Mesothelial cell of epicardium (in vitro differentiated cells): ENCODE data around the gene PTH2R. TPM values are rescaled to one million over a fixed set of nuclear protein-coding genes. Genes with fewer than 3 reads are reported as not detected.

Source experiments
- DNase-seq, 2 experiments: peaks; one replicate each; pipeline ENCODE4 v3.0.0; 2021; ENCODE audit warnings: low spot score in 2 of 2; ENCODE audit not compliant: unreplicated experiment in 2 of 2
- H3K27ac Mint-ChIP-seq: 2 replicates; pipeline ENCODE4 v1.8.0; 2021; ENCODE audit warnings: mixed read lengths
- H3K27me3 Mint-ChIP-seq: 2 replicates; pipeline ENCODE4 v1.8.0; 2021; ENCODE audit warnings: low read depth, mixed read lengths
- H3K36me3 Mint-ChIP-seq: 2 replicates; pipeline ENCODE4 v1.8.0; 2021; ENCODE audit warnings: mixed read lengths
- H3K4me1 Mint-ChIP-seq: 2 replicates; pipeline ENCODE4 v1.8.0; 2021; ENCODE audit warnings: mixed read lengths
- H3K4me3 Mint-ChIP-seq: 2 replicates; pipeline ENCODE4 v1.8.0; 2021; ENCODE audit warnings: mild to moderate bottlenecking, moderate library complexity, mixed read lengths
- H3K9me3 Mint-ChIP-seq: 2 replicates; pipeline ENCODE4 v1.8.0; 2021; ENCODE audit warnings: mixed read lengths
- CTCF ChIP-seq: fragments of 200-600 bp; sonication (generic); IDR thresholded peaks from one replicate; pipeline ENCODE4 v1.5.0; 2021; ENCODE audit warnings: antibody characterized with exemption; ENCODE audit not compliant: unreplicated experiment
- total RNA-seq: library from RNA; stranded (reverse); gene quantifications from 3 replicates; pipeline ENCODE4 v1.2.1, GENCODE V29; 2021

PTH2R gene
- total RNA-seq, 1 donor from 2014 or later, result not detected

GRCh38 chr2:208407667-208408066 lies 1.1 kb downstream of the PTH2R start:
- H3K27ac Mint-ChIP-seq, result no peak overlapping the region
- H3K36me3 Mint-ChIP-seq, result no peaks in the 10 kb centered on the region
- peaks cover 55% of the 10 kb centered on the region for H3K27me3 Mint-ChIP-seq
- peaks cover under 1% of the 10 kb centered on the region for H3K9me3 Mint-ChIP-seq
- TF ChIP-seq CTCF, result no peak
- H3K4me1 Mint-ChIP-seq, result peaks cover 11% of the 10 kb centered on the region
- peak overlapping the region; percentile 56 for H3K4me3 Mint-ChIP-seq
- DNase-seq, result no peak

- H3K4me1 Mint-ChIP-seq, result no peaks in the 10 kb centered on the region
- TF ChIP-seq CTCF, result no peak
- no peaks in the 10 kb centered on the region for H3K36me3 Mint-ChIP-seq
- H3K27ac Mint-ChIP-seq, result no peak overlapping the region
- H3K27me3 Mint-ChIP-seq, result peaks cover 9% of the 10 kb centered on the region
- no peak overlapping the region for H3K4me3 Mint-ChIP-seq
- DNase-seq, result no peak
- peaks cover 9% of the 10 kb centered on the region for H3K9me3 Mint-ChIP-seq
Measured at GRCh38 chr2:208413931-208414330, 7.3 kb downstream of the PTH2R start.

GRCh38 chr2:208415255-208415654 lies 8.7 kb downstream of the PTH2R start:
- Mint-ChIP-seq H3K27me3 (no peaks in the 10 kb centered on the region), H3K27ac (no peak overlapping the region), H3K36me3 (no peaks in the 10 kb centered on the region), H3K4me1 (no peaks in the 10 kb centered on the region), H3K9me3 (peaks cover 9% of the 10 kb centered on the region), H3K4me3 (no peak overlapping the region)
- no peak for TF ChIP-seq CTCF
- no peak for DNase-seq

- peaks cover 9% of the 10 kb centered on the region for H3K9me3 Mint-ChIP-seq
- H3K36me3 Mint-ChIP-seq, result no peaks in the 10 kb centered on the region
- no peak for DNase-seq
- H3K27me3 Mint-ChIP-seq, result no peaks in the 10 kb centered on the region
- no peaks in the 10 kb centered on the region for H3K4me1 Mint-ChIP-seq
- H3K4me3 Mint-ChIP-seq, result no peak overlapping the region
- TF ChIP-seq CTCF, result no peak
- H3K27ac Mint-ChIP-seq, result no peak overlapping the region
Measured at GRCh38 chr2:208415897-208416296, 9.3 kb downstream of the PTH2R start.

- Mint-ChIP-seq H3K27ac (no peak overlapping the region), H3K4me1 (no peaks in the 10 kb centered on the region), H3K27me3 (no peaks in the 10 kb centered on the region), H3K4me3 (no peak overlapping the region), H3K36me3 (no peaks in the 10 kb centered on the region), H3K9me3 (peaks cover 29% of the 10 kb centered on the region)
- no peak for DNase-seq
- TF ChIP-seq CTCF, result no peak
Measured at GRCh38 chr2:208426412-208427045, 19.9 kb downstream of the PTH2R start.

GRCh38 chr2:208437755-208438154 lies 31.2 kb downstream of the PTH2R start:
- Mint-ChIP-seq H3K4me3 (no peak overlapping the region), H3K27ac (no peak overlapping the region), H3K9me3 (no peaks in the 10 kb centered on the region), H3K36me3 (no peaks in the 10 kb centered on the region), H3K27me3 (peaks cover 26% of the 10 kb centered on the region), H3K4me1 (no peaks in the 10 kb centered on the region)
- DNase-seq, result no peak
- TF ChIP-seq CTCF, result no peak
